GM21529 (cell line): ENCODE data around the gene SLC35D2.

Source experiments
- ATAC-seq: cut with Tn5 transposase; IDR thresholded peaks from one replicate; pipeline ENCODE4 v1.9.1; 2021; ENCODE audit not compliant: unreplicated experiment

Gene SLC35D2

GRCh38 chr9:96383165-96383942, at the start of gene SLC35D2:
TSS of gene SLC35D2 (minus strand) at chr9:96383711. CDS start at chr9:96383634, 77 bp downstream.
- ATAC-seq: no peak

DNA sequence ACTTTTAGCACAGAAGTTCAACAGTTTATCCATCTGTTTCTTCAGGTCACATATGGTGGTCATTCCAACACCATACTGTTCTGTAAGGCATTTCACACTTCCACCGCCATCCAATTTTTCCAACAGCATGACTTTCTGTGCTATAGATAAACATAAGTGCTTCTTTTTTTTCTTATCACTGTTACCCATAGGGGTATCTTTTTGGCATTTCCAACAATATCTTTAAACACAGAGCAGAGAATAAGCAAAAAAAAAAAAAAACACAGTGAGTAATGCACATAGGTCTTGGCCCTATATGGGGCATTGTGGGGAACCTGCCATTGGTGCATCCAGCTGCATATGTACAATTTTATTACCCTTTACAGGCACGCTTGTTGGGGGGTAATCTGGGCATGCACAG, 46.9 kb upstream of the SLC35D2 start:
- ATAC-seq: no peak

DNA sequence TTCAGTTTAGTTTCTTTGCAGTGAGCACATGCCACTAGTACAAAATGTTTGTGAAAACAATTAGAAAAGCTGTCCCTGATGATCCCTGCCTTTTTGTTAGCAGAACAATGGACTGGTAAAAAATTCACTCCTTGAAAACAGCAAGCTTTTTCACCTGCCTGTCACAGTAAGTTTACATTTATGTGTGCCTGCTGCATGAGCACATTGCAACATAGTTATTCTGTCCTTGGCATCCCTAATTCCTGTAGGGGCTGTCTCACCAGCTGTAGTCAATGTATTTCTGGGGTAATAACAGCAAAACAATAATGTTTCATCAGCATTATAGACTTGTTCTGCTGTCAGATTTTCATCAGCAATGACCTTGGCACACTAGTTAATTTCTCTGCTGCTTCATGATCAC, 46.2 kb upstream of the SLC35D2 start:
- no peak for ATAC-seq

DNA sequence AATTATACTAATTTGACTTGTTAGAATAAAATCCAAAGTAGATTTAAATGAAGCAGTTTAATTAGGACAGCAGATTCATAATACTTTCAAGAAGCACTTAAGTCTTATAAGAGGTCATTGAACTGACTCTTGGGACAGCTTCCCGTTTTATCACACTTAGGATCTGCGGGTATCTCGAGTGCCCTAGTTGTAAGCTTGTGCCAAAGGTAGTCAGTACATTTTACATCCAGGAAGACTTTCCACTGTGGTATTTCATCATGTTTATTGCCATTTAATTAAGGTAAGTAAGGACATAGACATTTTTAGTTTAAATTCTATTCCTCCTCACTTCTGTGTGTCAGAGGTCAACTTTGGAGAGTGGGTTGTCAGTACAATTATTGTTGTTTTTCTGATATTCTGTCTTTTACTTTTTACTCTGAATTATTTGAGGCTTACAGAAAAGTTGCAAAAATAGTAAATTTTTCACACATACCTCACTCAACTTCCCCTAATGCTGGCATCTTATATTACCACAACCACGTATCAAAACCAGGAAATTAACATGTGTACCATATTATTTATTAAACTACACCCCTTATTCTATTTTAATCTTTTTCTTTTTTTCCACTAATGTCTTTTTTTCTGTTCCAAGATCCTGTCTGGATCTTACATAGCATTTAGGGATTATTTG, 42.1 kb upstream of the SLC35D2 start:
- ATAC-seq: no peak

- ATAC-seq: no peak
Observed at GRCh38 chr9:96423985-96424336, 40.5 kb upstream of the SLC35D2 start.

GRCh38 chr9:96423322-96423984, 39.9 kb upstream of the SLC35D2 start:
- ATAC-seq: no peak

DNA sequence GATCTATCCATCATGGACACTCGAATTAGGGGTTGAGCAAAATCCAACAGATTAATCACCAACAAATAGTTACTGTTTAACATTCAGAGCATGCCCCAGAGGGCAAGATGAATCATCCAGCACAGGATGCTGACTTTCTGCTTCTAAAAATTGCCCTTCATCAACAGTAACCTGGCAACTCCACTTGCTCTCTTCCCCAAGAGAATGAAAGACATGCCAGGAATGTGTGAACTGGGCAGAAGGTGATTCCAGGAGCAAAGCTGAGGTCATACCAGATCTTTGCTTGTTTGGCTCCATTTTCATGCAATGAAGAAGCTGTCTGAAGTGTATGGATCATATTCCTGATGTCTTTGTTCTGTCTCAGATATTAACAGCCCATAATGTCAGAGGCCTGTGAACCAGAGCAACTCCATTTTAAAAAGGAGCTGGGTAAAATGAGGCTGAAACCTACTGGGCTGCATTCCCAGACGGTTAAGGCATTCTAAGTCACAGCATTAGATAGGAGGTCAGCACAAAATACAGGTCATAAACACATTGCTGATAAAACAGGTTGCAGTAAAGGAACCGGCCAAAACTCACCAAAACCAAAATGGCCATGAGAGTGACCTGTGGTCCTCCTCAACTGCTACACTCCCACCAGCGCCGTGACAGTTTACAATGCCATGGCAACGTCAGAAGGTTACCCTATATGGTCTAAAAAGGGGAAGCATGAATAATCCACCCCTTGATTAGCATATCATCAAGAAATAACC, 37.1 kb upstream of the SLC35D2 start:
- no peak for ATAC-seq

DNA sequence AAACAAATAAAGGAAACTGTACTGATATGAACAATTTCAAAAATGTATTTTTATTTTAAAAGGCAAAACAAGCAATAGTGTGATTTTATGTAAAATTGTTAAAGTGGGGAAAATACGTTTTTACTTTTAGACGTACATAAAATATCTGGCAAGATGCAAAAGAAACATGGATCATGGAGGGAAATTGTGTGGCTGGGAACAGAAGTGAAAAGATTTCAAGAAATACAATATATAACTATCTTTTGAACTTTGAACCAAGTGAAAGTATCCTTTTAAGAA, 36.1 kb upstream of the SLC35D2 start:
- no peak for ATAC-seq

DNA sequence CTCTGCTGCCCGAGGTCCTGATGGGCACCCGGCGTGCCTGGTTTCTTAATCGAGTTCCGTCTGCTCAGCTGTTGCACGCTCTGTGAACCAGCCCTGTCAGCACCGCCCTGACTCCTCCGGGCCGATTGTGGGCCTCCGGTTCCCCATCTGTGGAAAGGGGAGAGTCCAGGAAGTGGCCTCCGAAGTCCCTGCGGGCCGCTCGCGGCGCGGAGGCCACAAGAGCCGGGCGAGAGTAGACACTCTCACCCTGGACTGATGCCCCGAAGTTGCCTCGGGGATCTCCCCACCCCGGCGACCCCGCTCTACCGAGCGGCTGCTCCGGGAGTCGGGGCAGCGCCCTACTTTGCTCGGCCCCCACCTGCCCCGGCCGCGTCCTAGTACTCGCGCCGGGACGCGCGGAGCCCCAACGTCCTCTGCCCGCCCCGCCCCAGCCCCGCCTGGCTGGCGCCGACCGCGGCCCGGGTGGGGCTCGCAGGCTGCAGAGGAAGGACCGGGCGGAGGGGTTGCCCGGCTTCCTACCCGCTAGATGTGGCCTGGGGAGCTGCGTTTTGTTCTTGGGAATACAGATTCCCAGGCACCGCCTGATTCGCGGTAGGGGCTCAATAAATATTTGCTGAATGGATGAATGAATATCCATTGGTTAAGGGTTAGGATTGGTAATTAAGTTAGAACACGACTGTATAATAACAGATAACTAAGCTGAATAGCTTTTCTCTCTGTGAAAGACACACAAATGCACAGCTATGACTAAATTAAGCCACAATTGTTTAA, 35.6 kb upstream of the SLC35D2 start:
- peak; percentile 38 for ATAC-seq

DNA sequence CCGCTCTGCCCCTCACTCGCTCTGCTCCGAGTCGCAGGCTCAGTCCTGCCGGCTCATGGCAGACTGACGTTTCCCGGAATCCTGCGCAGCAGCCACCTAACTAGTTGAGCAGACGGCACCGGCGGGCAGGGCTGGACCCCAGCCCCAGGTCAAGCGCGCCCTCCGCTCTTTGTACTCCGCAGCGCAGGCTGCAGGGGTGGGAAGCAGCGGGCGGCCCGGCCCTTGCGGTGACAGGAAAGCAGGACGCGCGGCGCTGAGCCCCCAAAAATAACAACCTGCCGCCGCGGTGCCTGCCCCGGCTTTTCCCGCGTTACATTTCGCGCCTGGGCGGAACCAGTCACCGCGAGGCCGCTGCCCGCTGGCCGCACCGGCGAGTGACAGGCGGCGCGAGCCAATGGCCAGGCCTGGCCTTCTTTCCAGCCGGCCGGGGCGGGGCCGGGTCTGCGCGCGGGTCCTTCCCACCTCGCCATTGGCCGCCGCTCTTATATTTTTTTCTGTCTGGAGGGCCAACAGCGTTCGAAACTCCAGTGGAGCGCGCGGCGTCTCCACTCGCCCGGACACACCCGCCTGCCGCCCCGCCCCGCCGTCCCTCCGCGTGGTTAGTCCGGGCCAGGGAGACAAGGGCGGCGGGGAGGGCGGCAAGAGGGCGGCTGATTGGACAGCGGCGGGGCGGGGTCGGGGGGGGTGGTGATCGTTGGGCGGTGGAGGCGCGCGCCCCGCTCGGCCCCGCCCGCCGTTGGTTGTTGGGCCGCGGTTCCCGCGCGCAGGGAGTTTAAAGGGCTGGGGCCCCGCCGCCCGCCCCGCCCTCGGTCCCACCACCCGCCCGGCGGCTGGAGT, 34.8 kb upstream of the SLC35D2 start, which contains the start of gene ZNF367:
TSS of gene ZNF367 (minus strand) at position 288 of the 837 bp plus-strand sequence. CDS start 338 bp downstream, outside the sequence.
- peak; percentile 66 for ATAC-seq

GRCh38 chr9:96417661-96418082, 34.2 kb upstream of the SLC35D2 start:
- peak; percentile 0 for ATAC-seq

GRCh38 chr9:96417051-96417586, 33.6 kb upstream of the SLC35D2 start:
- peak; percentile 14 for ATAC-seq

GRCh38 chr9:96413302-96414221, 30.1 kb upstream of the SLC35D2 start:
- ATAC-seq: peak; percentile 34

GRCh38 chr9:96412174-96412913, 28.8 kb upstream of the SLC35D2 start:
- ATAC-seq: no peak

- no peak for ATAC-seq
Observed at GRCh38 chr9:96411129-96411838, 27.8 kb upstream of the SLC35D2 start.

DNA sequence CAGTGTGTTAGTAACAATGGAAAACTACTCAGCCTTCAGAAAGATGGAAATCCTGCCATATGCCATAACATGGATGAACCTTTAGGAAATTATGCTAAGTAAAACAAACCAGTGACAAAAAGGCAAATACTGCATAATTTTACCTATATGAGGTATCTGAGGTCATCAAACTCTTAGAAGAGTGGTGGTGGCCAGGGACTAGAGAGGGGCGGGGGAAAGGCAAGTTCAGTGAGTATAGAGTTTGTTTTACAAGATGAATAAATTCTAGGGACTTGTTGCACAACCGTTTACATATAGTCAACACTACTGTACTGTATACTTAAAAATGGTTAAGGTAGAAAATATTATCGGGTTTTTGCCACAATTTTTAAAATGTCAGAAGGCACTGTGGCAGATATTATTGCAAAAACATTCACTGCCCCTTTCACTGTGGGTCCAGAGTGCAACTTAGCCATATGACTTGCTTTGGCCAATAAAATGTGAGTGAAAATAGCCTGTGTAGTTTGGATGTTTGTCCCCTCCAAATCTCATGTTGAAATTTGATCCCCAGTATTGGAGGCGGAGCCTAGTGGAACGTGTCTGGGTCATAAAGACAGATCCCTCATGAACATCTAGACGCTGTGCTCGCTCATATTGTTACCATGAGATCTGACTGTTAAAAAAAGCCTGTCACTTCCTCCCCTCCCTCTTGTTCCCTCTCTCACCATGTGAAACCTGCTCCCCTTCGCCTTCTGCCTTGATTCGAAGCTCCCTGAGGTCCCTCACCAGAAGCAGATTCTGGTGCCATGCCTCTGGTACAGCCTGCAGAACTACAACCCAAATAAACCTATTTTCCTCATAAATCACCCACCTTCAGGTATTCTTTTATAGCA, 25.1 kb upstream of the SLC35D2 start:
- ATAC-seq: no peak
